ENCODE measurements around the gene GADL1. TPM values are rescaled to one million over a fixed set of nuclear protein-coding genes. Genes with fewer than 3 reads are reported as not detected.

The GADL1 gene, protein sequence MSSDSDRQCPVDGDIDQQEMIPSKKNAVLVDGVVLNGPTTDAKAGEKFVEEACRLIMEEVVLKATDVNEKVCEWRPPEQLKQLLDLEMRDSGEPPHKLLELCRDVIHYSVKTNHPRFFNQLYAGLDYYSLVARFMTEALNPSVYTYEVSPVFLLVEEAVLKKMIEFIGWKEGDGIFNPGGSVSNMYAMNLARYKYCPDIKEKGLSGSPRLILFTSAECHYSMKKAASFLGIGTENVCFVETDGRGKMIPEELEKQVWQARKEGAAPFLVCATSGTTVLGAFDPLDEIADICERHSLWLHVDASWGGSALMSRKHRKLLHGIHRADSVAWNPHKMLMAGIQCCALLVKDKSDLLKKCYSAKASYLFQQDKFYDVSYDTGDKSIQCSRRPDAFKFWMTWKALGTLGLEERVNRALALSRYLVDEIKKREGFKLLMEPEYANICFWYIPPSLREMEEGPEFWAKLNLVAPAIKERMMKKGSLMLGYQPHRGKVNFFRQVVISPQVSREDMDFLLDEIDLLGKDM
- 0.13 and 0.16 TPM in 2 replicates for total RNA-seq
- polyA plus RNA-seq: not detected in 2 replicates

DNA sequence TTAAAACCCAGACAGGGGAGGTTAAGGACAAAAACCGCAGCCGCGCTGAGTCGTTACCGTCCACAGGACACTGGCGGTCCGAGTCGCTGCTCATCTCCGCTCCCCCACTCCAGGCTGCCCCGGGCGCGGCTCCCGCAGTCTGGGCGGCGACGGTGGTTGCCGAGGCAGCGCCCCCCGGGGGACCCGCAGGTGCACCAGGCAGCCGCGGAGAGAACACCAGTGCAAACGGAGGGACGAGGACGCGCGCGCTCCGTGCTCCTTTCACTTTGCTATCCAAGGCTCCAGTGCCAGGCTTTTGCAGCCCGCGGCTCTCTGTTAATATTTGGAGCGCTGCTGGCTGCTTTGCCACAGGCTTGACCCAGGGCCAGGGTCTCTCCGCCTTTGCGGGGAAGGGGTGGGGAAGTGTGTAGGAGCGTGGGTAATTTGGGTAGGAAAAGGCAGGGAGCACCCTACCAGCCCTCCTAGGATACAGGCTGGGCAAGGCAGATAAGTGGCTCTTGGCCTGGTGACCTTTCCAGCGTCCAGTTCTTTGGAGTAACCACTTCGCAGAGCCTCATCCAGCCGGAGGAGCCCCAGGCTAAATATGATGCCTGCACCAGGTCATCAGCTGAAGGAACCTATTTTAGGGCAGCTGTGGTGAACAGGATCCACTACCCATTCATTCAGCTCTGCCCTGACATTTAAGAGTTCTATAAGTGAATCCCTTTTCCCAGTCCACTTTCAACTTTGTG is at the start of gene GADL1:
Gene GADL1 (minus strand): TSS at position 141 of the 731 bp plus-strand sequence. CDS start 47 bp downstream, at position 94.
- 4% methylated on average over 38 of the region's 38 CpGs for whole genome bisulfite sequencing (ENCODE audit: low lambda C conversion rate, missing lambda C conversion rate)

DNA sequence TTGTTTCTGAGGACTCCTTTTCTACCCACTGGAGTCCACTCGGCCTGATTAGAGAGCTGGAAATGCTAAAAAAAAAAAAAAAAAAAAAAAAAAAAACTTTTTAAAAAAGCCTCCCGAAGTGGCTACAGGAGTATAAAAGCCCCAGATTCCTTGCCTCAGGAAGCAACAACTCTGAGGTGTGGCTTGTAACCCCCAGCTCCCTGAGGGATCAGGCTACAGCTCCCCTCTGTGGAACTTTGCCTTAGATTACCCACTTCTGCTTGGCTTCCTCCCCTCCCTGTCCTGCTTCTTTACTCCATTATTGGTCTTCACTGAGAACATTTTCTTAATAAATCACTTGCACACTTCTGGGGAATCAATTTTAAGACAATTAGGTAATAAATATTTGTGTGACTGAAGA is 49.7 kb upstream of the GADL1 start:
- Histone ChIP-seq H3K79me2 (no peaks in the 10 kb centered on the region), H3K27me3 (no peaks in the 10 kb centered on the region), H3K36me3 (replicated peaks; ENCODE audit: insufficient read depth, low read depth) (no peaks in the 10 kb centered on the region), H2AFZ (no peak overlapping the region), H3K9me2 (replicated peaks; ENCODE audit: insufficient read depth) (no peaks in the 10 kb centered on the region), H4K20me1 (ENCODE audit: insufficient read depth, poor library complexity, severe bottlenecking) (no peaks in the 10 kb centered on the region), H3K4me2 (no peak overlapping the region), H3K9me3 (ENCODE audit: low read depth) (no peaks in the 10 kb centered on the region), H3K27ac (no peak overlapping the region), H3K4me1 (ENCODE audit: insufficient read depth) (no peaks in the 10 kb centered on the region), H3K4me3 (no peak overlapping the region)
- no peak for TF ChIP-seq EZH2 (IDR thresholded peaks at IDR 0.05; ENCODE audit: borderline replicate concordance)
- no peak for DNase-seq (ENCODE audit: low spot score)
- WGBS (ENCODE audit: low lambda C conversion rate, missing lambda C conversion rate): 75% methylated on average over 2 of the region's 2 CpGs

More for the DNA sequence above, at the start of gene GADL1:
- no peaks in the 10 kb centered on the region for H4K20me1 ChIP-seq (ENCODE audit: insufficient read depth, poor library complexity, severe bottlenecking)
- H3K9me3 ChIP-seq (ENCODE audit: low read depth): no peaks in the 10 kb centered on the region
- peak; percentile 60 for DNase-seq (ENCODE audit: low spot score)
- H3K9me2 ChIP-seq (replicated peaks; ENCODE audit: insufficient read depth): no peaks in the 10 kb centered on the region
- H3K27ac ChIP-seq: no peak within 1 kb of the TSS
- no peaks in the 10 kb centered on the region for H3K36me3 ChIP-seq (replicated peaks; ENCODE audit: insufficient read depth, low read depth)
- peak within 1 kb of the TSS; percentile 89 for H3K4me2 ChIP-seq
- peaks cover 41% of the 10 kb centered on the region for H3K27me3 ChIP-seq
- peak within 1 kb of the TSS; percentile 61 for H2AFZ ChIP-seq
- H3K79me2 ChIP-seq: no peaks in the 10 kb centered on the region
- H3K4me3 ChIP-seq: peak within 1 kb of the TSS; percentile 51
- peaks cover 3% of the 10 kb centered on the region for H3K4me1 ChIP-seq (ENCODE audit: insufficient read depth)
- TF ChIP-seq EZH2phosphoT487 (IDR thresholded peaks at IDR 0.05; ENCODE audit: low read depth, severe bottlenecking, unreplicated experiment) (no peak), EZH2 (IDR thresholded peaks at IDR 0.05; ENCODE audit: borderline replicate concordance) (peak; percentile 34)
- TF ChIP-seq, protein P1, sequence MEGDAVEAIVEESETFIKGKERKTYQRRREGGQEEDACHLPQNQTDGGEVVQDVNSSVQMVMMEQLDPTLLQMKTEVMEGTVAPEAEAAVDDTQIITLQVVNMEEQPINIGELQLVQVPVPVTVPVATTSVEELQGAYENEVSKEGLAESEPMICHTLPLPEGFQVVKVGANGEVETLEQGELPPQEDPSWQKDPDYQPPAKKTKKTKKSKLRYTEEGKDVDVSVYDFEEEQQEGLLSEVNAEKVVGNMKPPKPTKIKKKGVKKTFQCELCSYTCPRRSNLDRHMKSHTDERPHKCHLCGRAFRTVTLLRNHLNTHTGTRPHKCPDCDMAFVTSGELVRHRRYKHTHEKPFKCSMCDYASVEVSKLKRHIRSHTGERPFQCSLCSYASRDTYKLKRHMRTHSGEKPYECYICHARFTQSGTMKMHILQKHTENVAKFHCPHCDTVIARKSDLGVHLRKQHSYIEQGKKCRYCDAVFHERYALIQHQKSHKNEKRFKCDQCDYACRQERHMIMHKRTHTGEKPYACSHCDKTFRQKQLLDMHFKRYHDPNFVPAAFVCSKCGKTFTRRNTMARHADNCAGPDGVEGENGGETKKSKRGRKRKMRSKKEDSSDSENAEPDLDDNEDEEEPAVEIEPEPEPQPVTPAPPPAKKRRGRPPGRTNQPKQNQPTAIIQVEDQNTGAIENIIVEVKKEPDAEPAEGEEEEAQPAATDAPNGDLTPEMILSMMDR (IDR thresholded peaks at IDR 0.05; ENCODE audit: poor library complexity): no peak

DNA sequence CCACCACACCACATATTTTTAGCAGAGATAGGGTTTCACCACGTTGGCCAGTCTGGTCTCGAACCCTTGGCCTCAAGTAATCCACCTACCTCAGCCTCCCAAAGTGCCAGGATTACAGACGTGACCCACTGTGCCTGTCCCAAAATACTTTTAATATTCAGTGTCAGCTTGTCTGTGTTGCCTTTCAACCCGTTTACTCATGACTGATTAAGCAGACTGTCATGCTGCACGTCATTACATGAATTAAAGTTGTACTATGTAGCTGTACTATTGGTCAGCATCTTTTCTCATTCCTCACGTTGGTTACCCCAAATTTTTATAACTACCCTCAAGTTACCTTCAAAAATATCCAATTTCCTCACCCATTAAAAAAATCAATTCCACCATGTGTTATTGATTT is 48.7 kb upstream of the GADL1 start:
- Histone ChIP-seq H3K4me3 (no peak overlapping the region), H3K4me2 (no peak overlapping the region), H3K79me2 (no peaks in the 10 kb centered on the region), H3K27me3 (no peaks in the 10 kb centered on the region), H3K9me2 (replicated peaks; ENCODE audit: insufficient read depth) (no peaks in the 10 kb centered on the region), H3K9me3 (ENCODE audit: low read depth) (no peaks in the 10 kb centered on the region), H4K20me1 (ENCODE audit: insufficient read depth, poor library complexity, severe bottlenecking) (no peaks in the 10 kb centered on the region), H3K36me3 (replicated peaks; ENCODE audit: insufficient read depth, low read depth) (no peaks in the 10 kb centered on the region), H3K4me1 (ENCODE audit: insufficient read depth) (no peaks in the 10 kb centered on the region), H3K27ac (no peak overlapping the region), H2AFZ (no peak overlapping the region)
- no peak for DNase-seq (ENCODE audit: low spot score)
- TF ChIP-seq EZH2phosphoT487 (IDR thresholded peaks at IDR 0.05; ENCODE audit: low read depth, severe bottlenecking, unreplicated experiment): no peak
- WGBS (ENCODE audit: low lambda C conversion rate, missing lambda C conversion rate): 88% methylated on average over 6 of the region's 6 CpGs

DNA sequence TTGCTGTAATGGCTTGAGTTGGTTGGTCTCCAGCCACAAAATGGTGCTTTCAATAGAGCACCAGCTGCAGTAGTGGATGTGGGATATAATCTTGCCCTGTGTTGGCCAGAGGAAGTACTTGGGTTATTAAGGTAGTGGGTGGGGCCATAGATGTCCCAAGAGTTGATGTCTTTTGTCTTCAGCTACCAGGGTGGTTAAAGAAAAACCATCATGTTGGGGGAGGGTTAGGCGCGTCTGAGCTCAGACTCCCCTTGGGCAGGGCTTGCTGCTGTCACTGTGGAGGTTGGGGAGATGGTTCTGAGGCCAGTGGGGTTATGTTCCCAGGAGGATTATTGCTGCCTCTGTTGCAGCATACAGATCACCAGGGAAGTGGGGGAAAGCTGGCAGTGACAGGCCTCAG is 46.9 kb upstream of the GADL1 start:
- no peak for DNase-seq (ENCODE audit: low spot score)
- H3K4me2 ChIP-seq: no peak overlapping the region
- H3K4me1 ChIP-seq (ENCODE audit: insufficient read depth): no peaks in the 10 kb centered on the region
- H3K27me3 ChIP-seq: no peaks in the 10 kb centered on the region
- H3K9me2 ChIP-seq (replicated peaks; ENCODE audit: insufficient read depth): no peaks in the 10 kb centered on the region
- no peak overlapping the region for H3K4me3 ChIP-seq
- H2AFZ ChIP-seq: no peak overlapping the region
- no peaks in the 10 kb centered on the region for H3K9me3 ChIP-seq (ENCODE audit: low read depth)
- H3K27ac ChIP-seq: no peak overlapping the region
- H3K79me2 ChIP-seq: no peaks in the 10 kb centered on the region
- no peaks in the 10 kb centered on the region for H4K20me1 ChIP-seq (ENCODE audit: insufficient read depth, poor library complexity, severe bottlenecking)
- WGBS (ENCODE audit: low lambda C conversion rate, missing lambda C conversion rate): 93% methylated on average over 2 of the region's 2 CpGs
- no peak for TF ChIP-seq EZH2phosphoT487 (IDR thresholded peaks at IDR 0.05; ENCODE audit: low read depth, severe bottlenecking, unreplicated experiment)
- TF ChIP-seq, protein P1 (IDR thresholded peaks at IDR 0.05; ENCODE audit: poor library complexity): no peak
- no peak for TF ChIP-seq EZH2 (IDR thresholded peaks at IDR 0.05; ENCODE audit: borderline replicate concordance)
- no peaks in the 10 kb centered on the region for H3K36me3 ChIP-seq (replicated peaks; ENCODE audit: insufficient read depth, low read depth)

Measured in hepatocyte (in vitro differentiated cells).